CD1c-positive myeloid dendritic cell (primary cell): Measurements from ENCODE around the gene SPECC1.
"Not testable (repeated sequence)": the region's sequence is repeated elsewhere in the genome, so short reads cannot be mapped to it uniquely, and the experiment has no call there.

ENCODE experiments used
- DNase-seq: peaks from one replicate; pipeline ENCODE4 v3.0.0-alpha.2; 2016; ENCODE audit errors: extremely low spot score

The SPECC1 gene

DNA sequence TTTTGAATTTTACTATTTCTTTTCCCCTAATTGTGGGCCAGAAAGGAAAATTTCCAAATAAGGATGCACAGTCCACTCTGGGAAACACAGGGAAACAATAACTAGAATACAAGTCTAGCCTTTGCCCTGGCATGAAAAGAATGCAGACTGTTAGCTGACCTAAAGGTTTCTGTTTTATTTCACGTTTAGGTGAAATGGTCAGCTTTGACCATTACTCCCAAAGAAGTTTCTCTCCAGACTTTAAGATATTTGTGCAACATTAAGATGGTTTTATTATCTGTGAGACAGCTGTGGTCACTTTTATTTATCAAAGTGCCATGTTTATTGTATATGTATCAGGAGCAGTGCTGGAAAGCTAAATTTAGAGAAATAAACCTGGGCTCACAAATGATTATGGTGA is 163.9 kb downstream of the SPECC1 start:
- DNase-seq, result no peak

DNA sequence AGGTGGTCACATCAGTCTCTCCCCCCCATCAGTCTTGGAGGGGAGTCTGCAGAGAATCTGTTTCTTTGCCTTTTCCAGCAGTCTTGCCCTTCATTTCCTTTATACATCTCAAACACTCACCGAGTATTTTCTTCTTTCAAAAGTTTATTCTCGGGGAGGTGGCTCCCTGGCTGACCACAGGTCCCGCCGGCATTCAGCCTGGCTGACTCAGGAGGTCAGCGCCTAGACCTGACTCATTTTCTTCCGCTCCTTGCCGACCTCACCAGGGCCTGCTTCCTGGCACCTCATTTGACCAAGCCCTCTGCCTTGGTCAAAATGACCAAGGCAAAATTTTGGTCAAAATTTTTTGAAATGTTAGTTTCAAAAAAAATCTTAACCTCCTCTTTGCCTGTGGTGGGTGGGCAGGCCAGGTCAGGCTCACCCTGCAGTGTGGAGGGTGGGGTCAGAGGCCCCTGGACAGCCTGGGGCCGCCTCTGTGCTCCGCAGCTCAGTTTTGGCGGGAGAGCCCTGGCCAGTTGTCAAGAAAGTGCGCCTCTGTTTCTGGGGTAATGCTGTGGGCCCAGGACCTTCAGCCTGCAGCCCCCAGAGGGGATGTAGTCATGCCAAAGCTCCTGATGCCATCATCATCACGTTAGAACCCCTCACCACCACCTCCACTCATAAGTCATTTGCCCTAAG is 165.6 kb downstream of the SPECC1 start:
- no peak for DNase-seq

DNA sequence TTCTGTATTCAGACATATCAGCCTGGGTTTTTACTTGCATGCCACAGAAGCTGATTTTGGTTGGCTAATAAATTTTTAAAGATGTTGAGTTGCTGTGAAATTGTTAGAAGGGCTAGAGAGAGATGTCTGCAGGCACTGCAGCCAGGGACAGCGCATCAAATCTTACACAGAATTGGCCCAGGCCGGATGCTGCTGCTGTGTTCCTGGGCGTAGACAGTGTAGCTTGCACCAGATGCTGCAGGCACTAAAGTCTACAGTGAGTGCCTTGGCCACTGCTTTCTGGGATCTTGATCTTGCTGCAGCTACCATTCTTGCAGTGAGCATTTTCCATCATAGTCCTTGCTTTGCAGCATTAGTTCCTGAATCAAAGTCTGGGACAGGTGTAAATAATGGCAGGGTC is 169.9 kb downstream of the SPECC1 start:
- no peak for DNase-seq

DNA sequence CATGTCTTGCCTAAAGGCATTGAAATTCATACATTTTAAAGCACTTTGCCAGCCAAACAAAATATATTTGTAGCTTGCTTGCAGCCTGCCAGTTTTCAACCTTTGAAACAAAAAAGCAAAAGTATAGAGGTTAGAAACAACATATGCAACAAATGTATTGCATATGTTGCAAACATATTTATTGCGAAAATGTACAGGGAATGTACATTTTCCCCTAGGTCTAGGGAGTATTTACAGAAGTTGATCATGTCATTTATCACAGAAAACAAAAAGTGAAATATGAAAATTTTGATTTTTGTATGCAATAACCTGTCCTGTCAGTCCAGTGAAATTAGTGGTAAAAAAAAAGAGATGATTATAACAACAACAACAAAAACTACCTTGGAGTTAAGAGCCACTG is 171.5 kb downstream of the SPECC1 start:
- no peak for DNase-seq

DNA sequence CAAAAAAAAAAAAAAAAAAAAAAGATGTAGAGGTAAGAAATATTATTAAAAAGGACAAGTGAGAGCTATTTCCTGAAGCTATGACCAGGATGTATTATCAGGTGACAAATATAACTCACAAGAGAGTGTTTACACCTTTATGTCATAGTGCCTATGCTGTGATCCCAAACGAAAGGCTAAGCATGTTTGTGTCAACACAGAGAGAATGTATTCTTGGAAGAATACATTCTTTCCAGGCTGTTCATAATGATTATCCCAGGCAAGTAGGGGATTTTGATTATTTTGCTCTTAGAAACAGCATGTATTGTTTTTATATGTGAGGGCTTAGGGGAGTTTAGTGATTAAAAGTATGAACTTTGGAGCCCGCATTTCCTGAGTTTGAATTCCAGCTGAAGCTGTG is 175.0 kb downstream of the SPECC1 start:
- no peak for DNase-seq

DNA sequence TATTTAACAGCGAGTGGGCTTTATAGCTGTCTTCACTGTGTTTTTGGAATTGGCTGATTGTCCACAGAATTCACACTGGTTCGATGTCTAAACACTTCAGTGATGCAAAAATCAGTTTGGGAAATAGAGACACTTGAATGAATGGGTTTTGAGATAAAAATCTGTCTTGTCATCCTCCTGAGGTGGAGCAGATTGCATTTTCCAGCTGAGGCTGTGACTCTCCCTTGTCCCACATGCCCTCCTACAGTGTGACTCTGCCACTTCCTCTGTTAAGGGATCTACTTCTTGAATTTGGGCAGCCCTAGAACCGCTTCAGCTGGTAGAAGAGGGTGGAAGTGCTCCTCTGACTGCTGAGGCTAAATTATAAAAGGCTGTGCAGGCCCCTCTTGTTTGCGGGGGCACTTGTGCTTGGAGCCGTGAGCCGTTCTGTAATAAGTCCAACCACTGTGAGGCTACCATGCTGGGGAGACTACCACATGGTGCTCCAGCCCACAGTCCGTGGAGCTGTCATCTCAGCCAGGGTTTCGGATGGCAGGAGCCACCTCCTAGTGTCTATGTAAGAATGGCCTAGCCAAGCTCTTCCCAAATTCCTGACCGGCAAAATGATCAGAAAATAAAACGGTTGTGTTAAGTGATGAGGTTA is 175.9 kb downstream of the SPECC1 start:
- peak; percentile 88 for DNase-seq

DNA sequence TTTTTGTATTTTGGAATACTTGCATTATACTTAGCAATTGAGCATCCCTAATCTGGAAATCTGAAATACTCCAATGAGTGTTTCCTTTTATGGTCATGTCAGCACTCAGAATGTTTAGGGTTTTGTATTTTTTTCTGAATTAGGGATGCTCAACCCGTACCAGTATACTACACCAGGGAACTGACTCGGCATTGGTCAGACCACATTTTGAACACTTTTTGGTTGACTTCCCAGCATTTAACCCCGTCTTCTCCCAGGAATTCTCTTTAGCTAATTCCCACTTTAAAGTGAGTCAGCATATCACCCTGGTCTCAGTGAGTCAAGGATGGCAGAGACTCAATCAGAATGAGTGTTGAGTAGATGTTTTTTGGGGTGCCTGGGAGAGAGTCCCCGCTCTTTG is 177.9 kb downstream of the SPECC1 start:
- DNase-seq, result no peak

DNA sequence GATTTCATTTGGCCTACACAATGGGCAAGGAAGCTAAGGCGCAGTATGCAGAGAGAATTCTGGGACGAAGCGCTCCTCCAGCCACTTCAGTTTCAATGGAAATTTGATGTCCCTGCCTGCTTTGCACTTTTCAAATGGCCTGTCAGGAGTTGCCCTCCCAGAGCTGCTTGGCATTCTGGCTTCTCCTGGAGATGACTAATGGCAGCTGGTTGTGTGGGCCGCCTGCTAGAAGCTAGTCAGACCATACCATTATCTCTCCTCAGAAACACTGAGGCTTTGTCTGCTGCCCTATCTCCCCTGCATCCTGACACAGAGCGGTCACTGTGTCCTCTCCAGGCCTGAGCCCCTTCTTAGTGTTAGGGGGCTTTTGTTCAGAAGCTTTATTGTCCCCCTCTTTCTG is 180.1 kb downstream of the SPECC1 start:
- peak; percentile 26 for DNase-seq

DNA sequence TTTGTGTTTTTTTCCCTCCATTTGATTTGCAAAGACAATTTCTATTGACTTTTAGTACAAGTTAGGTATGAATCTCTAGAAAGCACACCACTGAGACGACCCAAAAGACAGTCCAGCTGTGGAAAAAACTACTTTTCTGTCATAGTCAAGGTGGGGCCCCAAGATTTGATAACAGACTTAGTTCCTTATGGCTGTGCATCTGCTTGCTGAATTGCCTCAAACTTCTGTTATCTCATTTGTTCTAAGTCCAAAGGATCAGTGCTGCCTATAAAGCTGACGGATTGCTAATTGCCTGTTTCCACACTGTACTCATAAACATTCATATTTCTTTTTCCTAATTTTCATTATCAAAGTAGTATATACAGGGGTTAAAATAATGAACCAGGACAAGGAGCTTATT is 180.8 kb downstream of the SPECC1 start:
- DNase-seq, result no peak

DNA sequence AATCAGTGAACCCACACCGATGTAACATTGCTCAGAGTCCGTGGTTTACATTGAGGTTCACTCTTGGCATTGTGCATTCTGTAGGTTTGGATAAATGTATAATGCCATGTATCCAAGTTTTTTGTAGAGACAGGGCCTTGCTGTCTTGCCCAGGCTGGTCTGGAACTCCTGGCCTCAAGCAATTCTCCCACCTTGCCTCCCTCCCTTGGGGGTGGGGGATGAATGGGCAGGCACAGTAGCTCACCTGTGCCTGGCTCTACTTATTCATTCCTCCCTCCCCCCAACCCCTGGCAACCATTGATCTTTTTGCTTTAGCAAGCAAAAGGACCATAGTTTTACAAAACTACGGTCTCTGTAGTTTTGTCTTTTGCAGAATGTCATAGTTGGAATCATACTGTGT is 181.4 kb downstream of the SPECC1 start:
- no peak for DNase-seq

DNA sequence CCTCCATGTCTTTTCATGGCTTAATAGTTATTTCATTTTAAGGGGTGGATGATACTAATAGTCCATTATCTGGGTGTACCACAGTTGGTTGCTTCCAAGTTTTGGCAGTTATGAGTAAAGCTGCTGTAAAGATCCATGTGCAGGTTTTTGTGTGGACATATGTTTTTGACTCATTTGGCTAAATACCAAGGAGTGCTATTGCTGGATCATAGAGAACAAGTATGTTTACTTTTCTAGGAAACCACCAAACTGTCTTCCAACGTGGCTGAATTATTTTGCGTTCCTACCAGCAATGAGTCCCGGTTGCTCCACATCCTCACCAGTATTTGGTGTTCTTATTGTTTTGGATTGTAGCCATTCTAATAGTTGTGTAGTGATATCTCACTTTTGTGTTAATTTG is 181.9 kb downstream of the SPECC1 start:
- no peak for DNase-seq

DNA sequence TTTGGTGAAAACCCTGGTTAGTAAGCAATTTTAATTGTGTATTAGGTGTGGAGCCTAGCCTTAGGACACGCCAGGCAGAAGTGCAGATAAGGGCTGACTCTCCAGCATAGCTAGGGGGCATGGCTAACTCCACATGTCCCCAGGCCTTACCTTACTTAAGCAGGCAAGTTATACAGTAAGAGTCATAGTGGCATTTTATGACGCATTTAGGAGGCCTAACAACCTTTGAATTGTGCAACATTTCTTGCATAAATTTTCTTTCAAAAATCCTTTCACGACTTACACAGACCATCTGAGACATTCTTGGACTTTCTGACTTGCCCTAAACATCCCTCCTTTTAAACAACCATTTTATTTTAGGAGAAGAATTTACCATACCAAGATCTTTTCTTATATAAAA is 187.1 kb downstream of the SPECC1 start:
- DNase-seq, result not testable (repeated sequence)

DNA sequence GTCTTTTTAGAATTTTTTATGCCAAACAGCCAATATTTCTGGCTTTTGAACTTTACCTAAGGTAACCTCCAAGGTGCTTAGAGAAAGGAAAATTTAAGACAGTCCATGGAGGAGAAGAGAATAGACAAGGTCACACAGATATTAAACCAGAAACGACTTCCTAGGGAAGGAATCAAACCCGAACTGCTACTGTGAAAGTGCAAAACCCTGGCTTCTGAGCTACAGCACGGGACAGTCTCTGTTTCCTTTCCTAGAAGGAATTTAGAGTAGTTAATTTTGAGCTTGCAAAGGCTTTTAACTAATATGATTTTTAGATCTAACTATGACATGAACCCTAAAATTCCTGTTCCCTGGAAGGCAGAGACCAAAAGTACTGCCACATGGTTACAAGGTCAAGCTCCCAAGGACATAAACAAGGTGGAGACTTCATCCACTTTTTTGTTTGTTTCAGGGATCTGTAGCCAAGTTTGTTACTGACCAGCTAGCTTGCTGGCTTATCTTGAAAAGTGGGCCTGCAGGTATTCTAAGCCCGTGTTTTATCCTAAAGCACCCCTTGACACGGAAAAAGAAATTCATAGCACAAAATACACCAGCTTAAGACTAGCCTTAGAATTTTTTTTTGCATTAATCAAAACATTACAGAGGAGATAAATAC is 188.2 kb downstream of the SPECC1 start:
- no peak for DNase-seq

DNA sequence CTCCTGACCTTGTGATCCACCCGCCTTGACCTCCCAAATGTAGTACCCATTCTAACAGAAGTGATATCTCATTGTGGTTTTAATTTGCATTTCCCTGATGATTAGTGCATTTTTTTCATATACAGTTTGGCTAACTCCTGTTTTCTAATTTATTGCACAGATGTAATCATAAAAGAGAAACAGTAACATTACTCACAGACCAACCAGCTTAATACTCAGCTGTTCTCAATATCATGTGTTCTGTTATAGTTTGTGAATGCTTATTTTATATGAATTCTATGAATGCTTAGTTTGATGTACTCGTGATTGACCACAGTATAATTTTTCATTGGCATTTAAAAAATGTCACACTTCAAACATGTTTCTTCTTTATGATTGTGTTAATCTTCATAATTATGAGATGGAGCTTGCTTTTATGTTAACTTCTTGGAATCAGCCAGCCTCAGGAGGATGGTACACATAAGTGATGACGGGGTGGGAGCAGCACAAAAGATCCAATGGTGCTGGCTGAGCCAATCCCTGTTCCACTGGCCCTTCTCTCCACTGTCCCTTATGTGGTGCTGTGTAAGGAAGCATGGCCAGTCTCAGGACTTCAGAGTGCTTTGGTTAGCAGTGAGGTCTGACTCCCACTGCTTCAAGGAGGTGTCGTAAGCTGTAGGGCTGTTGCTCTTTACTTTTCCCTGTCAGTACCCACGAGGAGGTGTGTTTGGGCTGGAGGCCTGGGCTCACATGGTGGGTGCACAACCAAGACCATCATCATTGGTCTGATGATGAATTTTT is 191.0 kb downstream of the SPECC1 start:
- no peak for DNase-seq

DNA sequence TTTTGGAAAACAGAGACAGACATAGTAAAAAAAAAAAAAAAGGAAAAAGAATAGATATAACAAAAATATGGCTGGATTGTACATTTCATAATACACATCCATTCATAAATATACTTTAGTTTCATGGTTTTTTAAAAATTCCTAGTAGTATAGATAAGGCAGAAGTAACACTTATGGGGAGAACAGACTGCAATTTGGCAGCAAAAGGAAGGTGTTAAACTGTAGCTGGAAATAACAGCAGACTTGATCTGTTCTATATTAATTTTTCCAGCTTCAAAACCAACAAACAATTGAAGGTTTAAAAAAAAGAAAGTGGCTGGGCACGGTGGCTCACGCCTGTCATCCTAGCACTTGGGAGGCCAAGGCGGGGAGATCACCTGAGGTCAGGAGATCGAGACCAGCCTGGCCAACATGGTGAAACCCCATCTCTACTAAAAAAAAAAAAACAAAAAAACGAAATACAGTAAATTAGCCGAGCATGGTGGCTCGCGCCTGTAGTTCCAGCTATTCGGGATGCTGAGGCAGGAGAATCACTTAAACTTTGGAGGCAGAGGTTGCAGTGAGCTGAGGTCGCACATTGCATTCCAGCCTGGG is 191.8 kb downstream of the SPECC1 start:
- DNase-seq, result no peak

DNA sequence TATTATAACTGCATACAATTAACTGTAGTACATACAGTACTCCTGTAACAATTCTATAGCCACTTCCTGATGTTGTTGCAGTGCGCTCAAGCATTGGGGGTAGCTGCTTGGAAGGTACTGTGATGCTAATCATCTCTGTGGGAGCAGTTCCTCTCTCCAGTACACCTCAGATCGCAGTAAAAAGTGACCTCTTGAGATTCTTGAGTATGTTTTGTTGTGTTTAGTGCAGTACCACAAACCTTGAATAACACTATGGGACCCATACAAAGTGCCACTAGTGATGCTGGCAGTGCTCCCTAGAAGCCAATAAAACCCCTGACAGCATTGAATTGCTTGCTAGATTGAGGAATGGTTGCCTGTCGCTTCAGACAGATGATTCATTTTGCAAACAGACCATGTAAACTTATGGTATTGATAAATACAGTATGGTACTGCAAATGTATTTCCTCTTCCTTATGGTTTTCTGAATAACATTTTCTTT is 193.0 kb downstream of the SPECC1 start:
- DNase-seq, result no peak

DNA sequence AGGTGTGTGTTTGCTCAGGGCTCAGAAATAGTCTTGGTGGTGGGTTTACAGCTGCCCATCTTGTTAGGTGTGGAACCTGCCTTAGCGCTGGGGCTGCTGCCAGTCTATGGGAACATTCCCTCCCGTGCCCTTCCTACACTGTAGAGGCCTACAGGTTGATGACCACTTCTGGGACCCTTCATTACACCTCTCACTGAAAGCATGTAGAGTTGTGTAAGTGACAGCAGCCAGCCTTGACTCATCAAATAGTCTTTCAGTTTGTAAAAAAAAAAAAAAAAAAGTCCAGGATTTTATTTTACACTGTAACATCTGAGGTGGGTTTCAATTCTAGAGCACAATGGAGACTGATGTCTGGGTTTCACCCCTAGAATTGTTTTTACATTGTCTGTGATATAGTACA is 193.9 kb downstream of the SPECC1 start:
- DNase-seq, result no peak

DNA sequence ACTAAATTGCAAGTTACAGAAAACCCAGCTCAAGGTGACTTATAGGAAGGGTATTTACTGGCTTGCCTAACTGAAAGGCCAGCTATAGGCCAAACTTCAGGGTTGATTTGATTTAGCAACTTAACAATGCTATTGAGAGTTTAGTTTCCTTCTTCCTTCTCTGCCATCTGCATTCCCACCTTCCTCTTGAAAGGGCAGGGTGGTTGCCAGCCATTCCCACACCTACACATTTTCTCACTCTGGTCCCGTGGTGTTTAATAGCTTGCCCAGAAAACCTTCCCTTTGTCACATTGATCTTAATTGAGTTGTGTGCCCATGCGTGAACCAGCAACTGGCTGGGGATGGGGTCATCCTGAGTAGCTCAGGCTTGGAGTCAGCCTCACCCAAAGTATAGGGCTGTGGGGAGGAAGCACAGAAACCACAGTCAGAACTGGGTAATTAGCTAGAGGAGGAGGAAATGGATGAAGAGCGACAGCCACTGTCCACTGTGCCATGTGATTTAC is 194.7 kb downstream of the SPECC1 start:
- DNase-seq, result peak; percentile 59

DNA sequence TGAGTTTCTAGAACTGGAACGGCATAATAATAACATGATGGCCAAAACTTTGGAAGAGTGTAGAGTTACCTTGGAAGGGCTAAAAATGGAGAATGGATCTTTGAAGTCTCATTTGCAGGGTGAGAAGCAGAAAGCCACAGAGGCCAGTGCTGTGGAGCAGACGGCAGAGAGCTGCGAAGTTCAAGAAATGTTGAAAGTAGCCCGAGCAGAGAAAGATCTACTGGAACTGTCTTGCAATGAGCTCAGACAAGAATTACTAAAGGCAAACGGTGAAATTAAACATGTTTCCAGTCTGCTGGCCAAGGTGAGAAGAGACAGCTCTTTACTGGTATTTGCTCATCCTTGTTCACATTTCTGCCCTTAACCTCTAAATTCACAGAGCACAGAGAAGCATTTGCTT is 196.4 kb downstream of the SPECC1 start:
- no peak for DNase-seq

DNA sequence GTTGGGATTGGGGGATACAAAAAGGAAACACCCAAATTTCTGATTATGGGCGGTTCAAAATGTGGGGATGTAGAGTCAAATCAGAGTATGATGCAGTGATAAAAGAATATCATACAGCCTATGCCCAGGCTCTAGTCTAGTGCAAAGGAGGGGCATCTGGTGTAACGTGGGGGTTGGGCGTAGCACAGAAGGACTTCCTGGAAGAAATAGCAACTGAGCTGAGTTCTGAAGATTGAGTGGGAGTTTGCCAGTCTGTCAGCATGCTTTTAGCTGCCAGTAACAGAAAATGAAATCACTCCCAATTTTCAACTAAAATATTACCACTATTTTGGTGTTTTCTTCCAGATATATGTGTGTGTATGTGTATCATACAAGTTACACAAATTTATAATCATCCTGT is 196.9 kb downstream of the SPECC1 start:
- DNase-seq, result peak; percentile 60

DNA sequence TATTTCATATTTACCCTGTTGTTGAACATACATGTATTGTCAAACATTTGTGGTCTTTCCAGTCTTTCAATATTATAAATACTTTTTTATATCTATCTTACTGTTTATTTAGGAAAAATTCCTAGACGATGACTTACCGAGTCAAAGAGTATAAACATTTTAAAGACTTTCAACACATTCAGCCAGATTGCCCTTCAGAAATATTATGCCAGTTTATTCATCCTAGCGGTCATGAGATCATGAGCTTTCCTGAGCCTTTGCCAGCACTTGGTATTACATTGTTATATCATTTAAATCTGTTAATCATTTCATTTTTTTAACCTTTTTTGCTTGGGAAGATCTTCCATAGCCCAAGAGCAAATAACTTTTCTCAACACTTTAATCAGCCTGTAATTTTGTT is 197.4 kb downstream of the SPECC1 start:
- DNase-seq, result no peak
